BE2C (cell line): ENCODE results near the gene JPH3.

Experiments
- DNase-seq: peaks from one replicate; pipeline ENCODE4 v3.0.0-alpha.2; 2020
- H3K27me3 ChIP-seq: fragments of 250-450 bp; sonication (Bioruptor Pico); 2 replicates; pipeline ENCODE4 v1.5.1; 2020; ENCODE audit warnings: mild to moderate bottlenecking
- H3K36me3 ChIP-seq: fragments of 250-450 bp; sonication (Bioruptor Pico); 2 replicates; pipeline ENCODE4 v1.5.1; 2020; ENCODE audit warnings: mild to moderate bottlenecking
- H3K4me1 ChIP-seq: fragments of 250-450 bp; sonication (Bioruptor Pico); 2 replicates; pipeline ENCODE4 v1.5.1; 2020
- H3K4me3 ChIP-seq: 2 replicates; pipeline ENCODE4 v1.5.1; 2011; ENCODE audit warnings: low read depth, low read length
- H3K9me3 ChIP-seq: fragments of 250-450 bp; sonication (Bioruptor Pico); 2 replicates; pipeline ENCODE4 v1.5.1; 2020
- TF ChIP-seq, protein P1 (sequence below): IDR thresholded peaks from 2 replicates; pipeline ENCODE4 v1.5.1; 2012; ENCODE audit warnings: mild to moderate bottlenecking, low read depth, low read length

The JPH3 gene

DNA sequence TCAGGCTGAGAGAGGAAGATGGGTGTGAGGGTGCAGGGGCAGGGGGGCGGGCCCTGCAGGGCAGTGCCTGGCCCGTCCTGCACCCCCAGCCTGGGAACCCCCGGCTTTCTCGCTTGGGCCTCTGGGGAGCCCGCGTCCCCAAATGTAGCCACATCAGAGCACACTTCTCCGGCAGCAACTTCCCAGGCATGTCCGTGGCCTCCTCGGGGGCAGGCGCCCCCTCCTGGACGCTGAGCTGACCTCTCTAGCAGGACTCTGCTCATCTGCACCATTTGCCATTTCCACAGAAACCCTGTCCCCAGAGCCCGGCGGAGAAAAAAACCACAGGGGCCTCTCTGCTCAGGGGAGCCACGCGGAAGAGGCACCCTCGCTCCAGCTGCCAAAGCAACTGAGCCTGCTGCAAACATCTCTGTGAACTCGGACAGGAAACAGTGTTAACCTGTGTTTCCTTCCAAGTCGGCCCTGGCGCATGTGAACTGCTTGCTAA is 100.1 kb downstream of the JPH3 start:
- DNase-seq = peak; percentile 60
- Histone ChIP-seq H3K4me1 (no peaks in the 10 kb centered on the region), H3K27me3 (no peaks in the 10 kb centered on the region)

DNA sequence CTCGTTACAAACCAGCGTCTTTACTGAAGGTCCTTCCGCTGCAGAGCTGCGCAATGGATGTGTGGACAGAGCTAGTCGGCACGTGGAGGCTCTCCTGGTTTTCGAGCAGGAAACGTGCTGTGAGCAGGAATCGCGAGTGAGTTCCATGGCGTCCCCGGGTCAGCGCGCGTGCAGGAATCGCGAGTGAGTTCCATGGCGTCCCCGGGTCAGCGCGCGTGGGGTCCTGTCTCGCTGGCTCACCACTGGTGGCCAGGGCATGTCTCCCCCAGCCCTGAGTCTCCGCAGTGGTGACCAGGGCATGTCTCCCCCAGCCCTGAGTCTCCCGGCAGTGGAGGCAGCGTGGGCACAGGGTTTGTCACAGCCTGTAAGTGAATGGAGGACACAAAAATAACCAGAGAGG is 100.8 kb downstream of the JPH3 start:
- Histone ChIP-seq H3K36me3 (peaks cover 51% of the 10 kb centered on the region), H3K4me3 (no peak overlapping the region), H3K9me3 (no peaks in the 10 kb centered on the region), H3K27me3 (no peaks in the 10 kb centered on the region), H3K4me1 (no peaks in the 10 kb centered on the region)
- TF ChIP-seq, protein P1, sequence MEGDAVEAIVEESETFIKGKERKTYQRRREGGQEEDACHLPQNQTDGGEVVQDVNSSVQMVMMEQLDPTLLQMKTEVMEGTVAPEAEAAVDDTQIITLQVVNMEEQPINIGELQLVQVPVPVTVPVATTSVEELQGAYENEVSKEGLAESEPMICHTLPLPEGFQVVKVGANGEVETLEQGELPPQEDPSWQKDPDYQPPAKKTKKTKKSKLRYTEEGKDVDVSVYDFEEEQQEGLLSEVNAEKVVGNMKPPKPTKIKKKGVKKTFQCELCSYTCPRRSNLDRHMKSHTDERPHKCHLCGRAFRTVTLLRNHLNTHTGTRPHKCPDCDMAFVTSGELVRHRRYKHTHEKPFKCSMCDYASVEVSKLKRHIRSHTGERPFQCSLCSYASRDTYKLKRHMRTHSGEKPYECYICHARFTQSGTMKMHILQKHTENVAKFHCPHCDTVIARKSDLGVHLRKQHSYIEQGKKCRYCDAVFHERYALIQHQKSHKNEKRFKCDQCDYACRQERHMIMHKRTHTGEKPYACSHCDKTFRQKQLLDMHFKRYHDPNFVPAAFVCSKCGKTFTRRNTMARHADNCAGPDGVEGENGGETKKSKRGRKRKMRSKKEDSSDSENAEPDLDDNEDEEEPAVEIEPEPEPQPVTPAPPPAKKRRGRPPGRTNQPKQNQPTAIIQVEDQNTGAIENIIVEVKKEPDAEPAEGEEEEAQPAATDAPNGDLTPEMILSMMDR = no peak
- DNase-seq = no peak

More for the DNA sequence above, 100.1 kb downstream of the JPH3 start:
- Histone ChIP-seq H3K9me3 (no peaks in the 10 kb centered on the region), H3K4me3 (no peak overlapping the region), H3K36me3 (peaks cover 51% of the 10 kb centered on the region)
- TF ChIP-seq, protein P1 = peak; percentile 64

DNA sequence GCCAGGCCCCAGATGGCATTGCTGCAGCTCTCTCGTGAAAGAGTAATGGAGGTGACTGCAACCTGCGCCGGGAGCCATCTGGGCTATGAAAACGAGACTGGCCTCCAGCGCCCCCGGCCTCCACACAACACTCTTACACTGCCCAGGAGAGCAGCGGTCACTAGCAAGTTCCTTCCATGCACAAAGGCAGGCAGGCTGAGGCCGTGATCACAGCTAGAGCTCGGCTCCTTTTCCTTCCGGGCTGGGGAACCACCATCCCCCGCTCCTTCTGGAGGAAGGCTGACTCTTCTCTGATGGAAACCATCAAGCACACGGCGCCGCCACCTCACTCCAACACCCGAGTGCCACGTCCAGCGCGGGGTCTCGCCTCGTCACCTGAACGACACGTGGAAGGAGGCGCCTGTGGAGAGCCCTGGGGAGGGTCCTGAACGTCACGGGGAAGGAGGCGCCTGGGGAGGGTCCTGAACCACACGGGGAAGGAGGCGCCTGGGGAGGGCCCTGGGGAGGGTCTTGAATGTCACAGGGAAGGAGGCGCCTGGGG is 101.6 kb downstream of the JPH3 start:
- peaks cover 51% of the 10 kb centered on the region for H3K36me3 ChIP-seq
- no peaks in the 10 kb centered on the region for H3K27me3 ChIP-seq
- no peak overlapping the region for H3K4me3 ChIP-seq
- TF ChIP-seq, protein P1 = no peak
- no peaks in the 10 kb centered on the region for H3K9me3 ChIP-seq
- no peak for DNase-seq
- H3K4me1 ChIP-seq = no peaks in the 10 kb centered on the region

DNA sequence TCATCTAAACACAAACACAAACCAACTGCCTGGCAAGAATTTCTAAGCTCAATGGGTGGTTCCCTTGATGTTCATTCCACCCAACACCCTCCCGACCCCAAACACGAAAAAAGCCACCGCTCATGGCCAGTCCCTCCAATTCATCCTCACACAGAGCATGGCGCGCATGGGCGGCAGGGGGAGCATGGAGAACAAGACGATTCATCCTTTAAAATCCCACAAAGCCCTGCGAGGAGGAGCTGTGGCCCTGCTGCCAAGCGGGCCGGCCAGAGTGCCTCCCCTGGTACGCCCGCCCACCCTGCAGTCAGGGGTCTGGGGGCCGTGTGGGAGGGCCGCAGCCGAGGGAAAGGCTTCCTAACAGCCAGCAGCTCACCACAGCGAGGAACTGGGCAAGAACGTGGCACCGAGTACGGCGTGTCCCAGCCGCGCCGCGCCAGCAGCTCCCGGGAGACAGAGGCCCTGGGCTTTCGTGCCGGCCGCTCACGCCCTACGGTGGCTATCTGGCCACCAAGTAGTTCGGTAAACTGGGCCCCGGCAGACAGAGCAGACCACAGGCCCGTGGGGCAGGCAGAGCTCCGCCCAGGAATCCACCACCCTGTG is 102.5 kb downstream of the JPH3 start:
- no peak for DNase-seq
- Histone ChIP-seq H3K27me3 (no peaks in the 10 kb centered on the region), H3K4me3 (no peak overlapping the region), H3K9me3 (no peaks in the 10 kb centered on the region), H3K36me3 (peaks cover 54% of the 10 kb centered on the region), H3K4me1 (no peaks in the 10 kb centered on the region)
- TF ChIP-seq, protein P1 = no peak

DNA sequence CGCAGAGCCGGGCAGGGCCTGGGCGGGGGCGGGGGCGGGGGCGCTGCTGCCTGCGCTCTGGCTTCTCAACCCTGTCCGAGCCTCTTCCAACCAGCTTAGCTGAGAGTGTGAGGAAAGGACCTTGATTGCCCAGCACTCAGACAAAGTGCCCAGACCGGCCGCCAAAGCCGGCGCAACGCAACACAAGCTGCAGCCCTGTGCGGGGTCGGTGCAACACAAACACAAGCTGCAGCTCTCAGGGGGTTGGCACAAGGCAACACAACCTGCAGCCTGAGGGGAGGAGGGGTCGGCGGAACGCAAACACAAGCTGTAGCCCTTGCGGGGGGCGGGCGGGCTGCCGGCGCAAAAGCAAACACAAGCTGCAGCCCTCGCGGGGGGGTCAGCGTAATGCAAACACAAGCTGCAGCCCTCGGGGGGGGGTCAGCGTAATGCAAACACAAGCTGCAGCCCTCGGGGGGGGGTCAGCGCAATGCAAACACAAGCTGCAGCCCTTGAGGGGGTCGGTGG is 103.5 kb downstream of the JPH3 start:
- Histone ChIP-seq H3K4me1 (no peaks in the 10 kb centered on the region), H3K36me3 (peaks cover 58% of the 10 kb centered on the region)

More for the DNA sequence above, 103.5 kb downstream of the JPH3 start:
- Histone ChIP-seq H3K4me3 (no peak overlapping the region), H3K9me3 (no peaks in the 10 kb centered on the region), H3K27me3 (no peaks in the 10 kb centered on the region)
- TF ChIP-seq, protein P1 = no peak
- DNase-seq = no peak
